Limb (tissue), 2 donors: ENCODE measurements around the gene PLA2G4F.
"Not testable (repeated sequence)": the region's sequence is repeated elsewhere in the genome, so short reads cannot be mapped to it uniquely, and the experiment has no call there.

Experiments
- DNase-seq, 2 donors: peaks; one replicate each; pipeline ENCODE4 v3.0.0-alpha.2; 2016; ENCODE audit errors: extremely low spot score in 2 of 2

The PLA2G4F gene

DNA sequence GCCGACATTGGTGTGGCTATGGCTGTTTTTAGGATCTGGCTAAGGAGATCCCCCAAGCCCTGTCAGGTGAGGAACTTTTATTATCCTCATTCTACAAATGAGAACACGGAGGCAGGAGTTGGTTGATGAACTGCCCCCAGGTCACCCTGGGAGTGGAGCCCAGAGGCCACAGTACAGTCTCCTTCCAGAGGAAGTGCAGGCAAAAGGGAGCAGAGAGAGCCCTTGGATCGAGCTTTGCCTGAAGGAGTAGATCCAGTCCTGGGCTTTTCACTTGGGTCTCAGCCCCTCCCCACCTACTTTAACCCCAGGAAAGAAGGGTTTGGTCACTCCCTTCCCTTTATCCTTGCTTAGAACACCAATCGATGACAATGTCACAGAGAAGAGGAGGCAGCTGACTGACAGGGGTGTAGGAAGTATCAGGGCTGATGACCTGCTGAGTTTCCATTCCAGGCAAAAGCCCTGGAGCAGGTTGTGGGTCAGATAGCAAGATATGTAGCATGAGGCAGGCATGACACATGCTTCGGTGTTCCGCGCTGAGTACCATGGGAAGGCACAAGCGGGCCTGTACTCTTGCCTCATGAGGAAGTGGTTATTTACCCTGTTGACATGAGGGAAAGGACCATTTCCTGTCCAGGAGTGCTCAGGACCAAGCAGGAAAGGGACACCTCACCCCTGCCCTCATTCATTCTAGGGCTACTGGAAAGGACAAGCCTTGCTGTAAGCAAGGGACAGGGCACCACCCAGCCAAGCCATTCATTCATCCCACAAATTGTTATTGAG lies 56.2 kb downstream of the PLA2G4F start:
- DNase-seq, result no peak

DNA sequence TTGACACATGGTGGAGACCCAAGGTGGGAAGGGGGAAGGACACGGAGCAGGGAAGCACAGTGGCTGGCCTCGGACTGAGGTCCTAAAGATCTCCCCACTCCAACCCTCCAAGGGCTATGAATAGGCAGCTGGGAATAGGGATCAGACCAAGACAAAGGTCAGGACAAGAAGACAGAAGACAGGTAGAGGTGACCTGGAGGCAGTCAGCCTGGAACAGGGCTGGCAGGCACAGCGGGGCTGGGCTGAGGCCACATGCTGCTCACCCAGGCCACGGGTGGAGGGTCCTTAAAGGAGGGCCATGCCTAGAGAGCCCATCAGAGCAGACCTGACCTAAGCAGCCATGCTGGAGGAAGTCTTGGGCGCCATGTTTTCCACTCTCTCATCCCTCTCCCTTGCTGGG lies 59.4 kb downstream of the PLA2G4F start:
- no peak for DNase-seq

GRCh38 chr15:42094512-42094963 lies 61.9 kb downstream of the PLA2G4F start, which contains the start of gene PLA2G4D:
TSS of gene PLA2G4D (minus strand) at chr15:42094562. CDS start at chr15:42094459, 103 bp downstream.
- DNase-seq, result no peak

GRCh38 chr15:42093966-42094365 lies 62.5 kb downstream of the PLA2G4F start:
- DNase-seq, result no peak

GRCh38 chr15:42092398-42093318 lies 63.8 kb downstream of the PLA2G4F start:
- no peak for DNase-seq

DNA sequence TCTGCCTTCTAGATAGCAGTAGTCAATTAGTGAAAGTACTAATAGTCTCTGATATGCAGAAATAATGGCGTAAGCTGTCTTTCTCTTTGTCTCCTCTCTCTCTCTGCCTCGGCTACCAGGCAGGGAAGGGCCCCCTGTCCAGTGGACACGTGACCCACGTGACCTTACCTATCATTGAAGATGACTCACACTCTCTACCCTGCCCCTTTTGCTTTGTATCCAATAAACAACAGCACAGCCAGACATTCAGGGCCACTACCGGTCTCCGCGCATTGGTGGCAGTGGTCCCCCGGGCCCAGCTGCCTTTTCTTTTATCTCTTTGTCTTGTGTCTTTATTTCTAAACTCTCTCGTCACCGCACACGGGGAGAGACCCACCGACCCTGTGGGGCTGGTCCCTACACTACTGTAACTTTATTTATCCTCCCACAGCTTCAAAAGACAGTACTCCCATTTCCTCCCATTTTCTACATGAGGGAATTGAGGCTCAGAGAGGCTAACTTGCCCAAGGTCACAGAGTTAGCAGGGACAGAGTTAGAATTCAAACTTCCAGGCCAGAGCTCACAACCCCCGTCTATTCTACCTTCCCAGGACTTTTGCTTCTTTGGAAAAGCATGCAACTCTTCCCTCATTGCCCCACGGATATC lies 64.6 kb downstream of the PLA2G4F start:
- not testable (repeated sequence) for DNase-seq

DNA sequence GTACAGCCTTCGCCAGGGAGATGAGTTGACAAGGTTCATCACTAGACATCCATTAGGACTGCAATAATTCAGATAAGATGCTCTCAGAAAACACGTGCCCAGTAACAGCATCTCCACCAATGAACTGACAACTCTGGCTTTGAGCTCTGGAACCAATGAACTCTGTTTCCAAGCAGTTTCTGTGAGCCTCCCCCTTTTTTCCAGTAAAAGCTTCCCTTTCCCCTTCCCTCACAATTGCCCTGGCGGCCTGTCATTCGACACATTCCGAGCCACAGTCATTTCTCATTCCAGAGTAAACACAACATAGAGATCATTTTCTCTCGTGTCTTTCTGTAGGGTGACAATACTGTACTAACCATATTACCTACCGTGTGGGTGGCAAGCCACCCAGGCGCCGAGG lies 65.7 kb downstream of the PLA2G4F start:
- no peak for DNase-seq

DNA sequence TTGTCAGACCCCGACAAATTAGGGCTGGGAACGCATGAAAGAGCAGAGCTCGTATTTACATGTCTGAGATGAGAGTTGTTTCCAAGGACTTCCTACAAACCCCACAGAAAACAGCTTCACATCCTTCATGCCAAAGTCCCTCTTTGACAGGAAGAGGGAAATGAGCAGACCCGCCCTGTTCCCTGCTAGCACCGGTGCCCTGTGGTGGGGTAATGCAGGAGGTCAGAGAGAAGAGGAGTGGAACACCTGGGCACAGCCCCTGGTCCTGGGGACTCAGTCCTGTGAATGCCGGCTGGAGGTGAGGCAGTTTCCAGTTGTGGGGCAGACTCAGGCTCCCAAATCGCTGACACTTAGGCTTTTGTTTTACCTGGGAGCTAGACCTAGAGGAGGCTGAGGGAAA lies 66.1 kb downstream of the PLA2G4F start:
- DNase-seq, result no peak

GRCh38 chr15:42089942-42090341 lies 66.5 kb downstream of the PLA2G4F start:
- DNase-seq, result no peak
